CD4-positive, alpha-beta T cell treated with Interleukin-21 for 1 hour (primary cell): ENCODE results near the gene LAMA3.

Experiments used
- DNase-seq: peaks from one replicate; pipeline ENCODE4 v3.0.0-alpha.2; 2020

LAMA3 gene

DNA sequence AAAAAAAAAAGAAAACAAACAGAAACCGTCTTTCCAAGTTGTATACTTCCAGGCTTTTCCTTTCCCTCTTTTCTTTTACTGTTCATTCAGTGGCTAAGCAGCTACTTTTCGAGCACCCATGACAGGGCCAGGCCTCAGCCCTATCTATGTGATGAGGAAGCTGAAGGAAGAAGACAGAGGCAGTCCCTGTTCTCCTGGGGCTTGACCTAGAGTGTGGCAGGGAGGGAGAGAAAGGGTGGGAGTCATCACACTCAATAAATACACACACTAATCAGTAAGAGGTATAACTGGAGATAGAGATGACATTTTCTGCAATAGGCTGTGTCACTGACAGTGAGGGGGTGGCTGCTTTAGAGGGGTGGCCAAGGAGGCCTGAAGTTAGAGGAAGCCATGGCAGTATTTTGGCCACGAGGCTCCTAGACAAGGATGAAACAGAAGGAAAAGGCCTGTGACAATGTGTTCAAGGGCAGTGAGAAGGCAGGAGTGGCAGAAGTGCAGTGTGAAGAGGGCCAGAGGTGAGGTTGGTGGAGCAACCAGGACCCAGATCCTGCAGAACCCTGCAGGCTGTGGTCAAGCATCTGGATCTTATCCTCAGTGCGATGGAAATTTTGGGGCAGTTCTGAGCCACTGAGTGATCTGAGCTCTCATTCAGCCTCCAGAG, 193.5 kb downstream of the LAMA3 start:
- DNase-seq, result no peak

DNA sequence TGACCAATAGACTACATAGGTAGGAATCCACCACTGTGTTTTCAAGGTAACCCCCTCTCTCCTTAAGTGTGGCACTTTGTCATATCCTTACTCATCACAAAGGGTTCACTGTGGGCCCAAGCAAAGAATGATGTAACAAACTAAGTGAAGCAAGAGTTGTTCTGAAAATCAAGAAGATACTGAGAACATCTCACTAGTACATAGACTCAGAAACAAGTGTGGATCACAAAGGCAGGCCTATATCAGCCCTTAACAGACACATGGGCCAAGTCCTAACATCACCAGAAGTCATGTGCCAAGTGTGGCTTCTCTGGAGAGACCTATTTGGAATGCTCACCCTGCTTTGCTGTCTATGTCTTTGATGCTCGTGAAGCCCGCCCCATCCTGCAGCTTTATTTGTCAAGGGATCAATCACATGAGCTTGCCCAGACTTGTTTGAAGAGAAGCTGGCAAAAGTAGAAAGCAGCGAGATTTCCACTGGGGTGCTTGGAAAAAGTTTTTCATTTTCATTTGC, 194.1 kb downstream of the LAMA3 start:
- DNase-seq, result no peak

DNA sequence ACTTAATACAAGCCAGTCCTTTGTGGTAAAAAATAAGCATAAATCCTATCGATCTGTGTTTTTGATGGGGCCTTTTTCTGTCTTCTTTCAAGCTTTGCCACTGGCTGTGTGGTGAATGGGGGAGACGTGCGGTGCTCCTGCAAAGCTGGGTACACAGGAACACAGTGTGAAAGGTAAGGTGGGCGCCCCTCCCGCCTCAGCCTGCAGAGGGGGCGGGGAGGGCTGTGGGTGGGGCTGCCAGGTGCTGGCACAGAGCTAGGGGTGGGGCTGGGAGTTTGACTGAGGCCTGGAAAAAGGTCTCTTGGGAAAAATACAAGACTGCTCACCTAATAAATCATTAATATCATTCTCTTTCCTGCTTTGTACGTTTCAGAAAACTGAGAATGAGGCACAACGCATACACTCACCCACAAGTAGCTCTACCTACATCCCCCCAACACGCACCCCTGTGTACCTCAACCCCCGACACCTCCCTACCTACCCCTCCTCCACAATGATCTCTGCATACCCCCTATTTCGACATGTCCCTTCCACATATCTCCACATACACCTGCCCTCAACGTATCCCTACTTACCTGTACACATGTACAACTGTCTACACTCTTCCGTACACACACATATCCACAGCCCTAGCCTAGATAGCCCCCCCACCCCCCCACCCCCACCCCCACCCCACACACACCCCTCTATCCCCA, 195.6 kb downstream of the LAMA3 start:
- no peak for DNase-seq

DNA sequence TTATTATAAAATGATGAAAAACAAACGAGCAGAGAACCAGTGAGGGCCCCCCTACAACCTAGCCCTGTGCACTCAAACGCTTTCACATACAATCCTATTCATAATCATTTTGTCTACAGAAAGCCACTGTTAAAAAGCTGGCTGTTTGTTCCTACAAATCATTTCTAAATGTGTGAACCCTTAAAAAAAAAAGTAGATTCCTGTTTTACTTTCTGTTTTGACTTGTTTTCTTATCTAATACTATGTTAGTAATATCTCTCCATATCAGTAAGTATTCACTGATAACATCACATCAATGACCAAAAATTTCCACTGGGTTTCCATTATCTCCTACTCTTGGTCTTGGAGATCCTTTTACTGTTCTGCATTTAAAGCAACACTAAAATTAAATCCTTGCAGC, 196.5 kb downstream of the LAMA3 start:
- peak; percentile 52 for DNase-seq

DNA sequence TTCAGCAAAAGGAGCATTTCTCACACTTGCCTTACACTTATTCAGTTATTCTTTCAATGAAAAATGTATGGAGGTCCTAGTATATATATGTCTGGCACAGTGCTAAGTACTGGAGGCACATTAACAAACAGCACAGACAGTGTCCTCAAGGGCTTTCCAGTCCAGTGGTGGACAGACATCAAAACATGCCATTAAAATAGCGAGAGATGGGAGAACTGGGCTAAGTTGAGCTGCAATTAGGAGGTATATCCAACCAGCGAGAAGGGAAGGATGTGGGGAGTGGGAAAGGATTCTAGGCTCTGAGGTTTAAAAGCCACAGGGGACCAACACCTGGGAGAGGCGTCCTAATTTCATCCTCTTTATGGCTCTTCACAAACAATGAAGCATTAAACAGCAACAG, 197.8 kb downstream of the LAMA3 start:
- DNase-seq, result no peak

DNA sequence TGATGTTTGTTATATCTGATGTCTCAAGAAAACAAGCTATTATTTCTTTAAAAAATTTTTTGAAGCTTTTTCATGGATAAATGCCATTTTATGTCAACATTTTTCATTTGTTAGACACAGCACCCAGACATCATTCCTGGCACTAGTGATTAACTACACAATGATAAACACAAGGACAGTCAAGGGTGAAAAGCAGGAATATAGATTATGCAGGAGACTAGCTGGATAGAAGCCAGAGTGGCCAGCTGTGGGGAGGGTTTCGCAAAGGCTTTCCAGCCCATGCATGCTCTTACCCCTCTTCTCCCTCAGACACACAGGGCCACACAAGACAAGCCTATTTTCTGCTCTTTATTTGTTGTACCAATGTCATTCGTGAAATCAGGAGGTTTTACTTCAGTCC, 198.2 kb downstream of the LAMA3 start:
- DNase-seq, result no peak

DNA sequence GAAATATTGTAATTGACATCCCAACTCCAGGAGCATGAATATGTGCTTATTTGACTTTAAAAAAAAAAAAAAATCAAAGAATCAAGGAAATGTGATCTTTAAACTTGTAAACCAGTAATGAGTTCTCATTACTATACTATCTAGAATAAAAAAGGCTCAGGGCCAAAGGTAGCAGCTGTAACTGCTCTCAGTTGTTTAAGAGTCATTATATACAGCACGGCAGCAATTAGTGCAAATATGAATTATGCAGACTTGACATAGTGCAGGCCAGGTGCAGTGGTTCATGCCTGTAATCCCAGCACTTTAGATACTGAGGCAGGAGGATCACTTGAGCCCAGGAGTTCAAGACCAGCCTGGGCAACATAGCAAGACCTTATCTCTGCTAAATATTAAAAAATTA, 199.6 kb downstream of the LAMA3 start:
- DNase-seq, result no peak

DNA sequence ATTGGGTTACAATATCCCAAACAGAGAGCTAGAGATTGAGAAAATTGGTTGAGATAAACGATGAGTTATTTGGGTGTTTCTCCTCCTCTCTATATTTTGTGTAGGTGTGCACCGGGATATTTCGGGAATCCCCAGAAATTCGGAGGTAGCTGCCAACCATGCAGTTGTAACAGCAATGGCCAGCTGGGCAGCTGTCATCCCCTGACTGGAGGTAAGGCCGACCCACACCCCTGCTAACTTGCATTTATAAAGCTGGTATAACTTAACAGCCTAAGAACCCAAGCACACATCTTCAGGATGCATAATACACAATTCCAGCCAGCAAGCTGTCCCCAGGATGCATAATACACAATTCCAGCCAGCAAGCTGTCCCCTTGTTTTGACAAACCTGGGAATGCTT, 200.7 kb downstream of the LAMA3 start:
- DNase-seq, result no peak

DNA sequence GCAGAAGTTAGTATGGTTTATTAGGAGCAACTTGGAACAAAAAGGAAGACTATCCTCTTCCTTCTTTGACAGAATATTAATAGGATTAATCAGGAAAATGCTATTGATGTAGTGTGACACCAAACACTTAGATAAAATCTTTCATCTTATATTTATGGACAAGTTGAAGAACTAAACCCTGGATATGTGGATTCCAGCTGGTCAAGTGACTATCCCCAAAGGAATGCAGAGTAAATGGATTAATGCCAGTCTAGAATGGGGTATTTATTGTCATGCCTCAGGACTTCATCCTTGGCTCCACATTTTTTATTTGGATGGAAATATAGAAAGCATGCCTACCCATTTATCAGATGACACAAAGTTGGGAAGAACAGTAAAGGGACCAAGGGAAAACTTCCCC, 201.3 kb downstream of the LAMA3 start:
- DNase-seq, result no peak

DNA sequence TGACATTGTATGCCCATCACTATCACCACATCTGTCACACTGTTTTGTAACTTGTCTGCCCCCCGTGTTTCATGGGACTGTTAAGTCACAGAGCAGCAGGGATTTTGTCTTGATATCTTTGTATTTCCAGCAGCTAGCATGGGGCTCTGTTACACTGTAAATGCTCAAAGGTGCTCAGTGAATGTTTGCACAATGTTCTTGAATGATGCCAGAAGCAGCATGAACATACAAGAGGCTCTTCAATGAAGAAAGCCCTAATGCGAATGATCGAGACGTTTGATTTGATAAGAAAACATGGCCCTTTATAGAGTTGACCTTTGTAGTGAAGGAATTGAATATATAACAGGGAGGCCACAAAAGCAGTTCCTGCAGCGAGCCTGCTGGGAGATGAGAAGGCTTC, 204.4 kb downstream of the LAMA3 start:
- no peak for DNase-seq

DNA sequence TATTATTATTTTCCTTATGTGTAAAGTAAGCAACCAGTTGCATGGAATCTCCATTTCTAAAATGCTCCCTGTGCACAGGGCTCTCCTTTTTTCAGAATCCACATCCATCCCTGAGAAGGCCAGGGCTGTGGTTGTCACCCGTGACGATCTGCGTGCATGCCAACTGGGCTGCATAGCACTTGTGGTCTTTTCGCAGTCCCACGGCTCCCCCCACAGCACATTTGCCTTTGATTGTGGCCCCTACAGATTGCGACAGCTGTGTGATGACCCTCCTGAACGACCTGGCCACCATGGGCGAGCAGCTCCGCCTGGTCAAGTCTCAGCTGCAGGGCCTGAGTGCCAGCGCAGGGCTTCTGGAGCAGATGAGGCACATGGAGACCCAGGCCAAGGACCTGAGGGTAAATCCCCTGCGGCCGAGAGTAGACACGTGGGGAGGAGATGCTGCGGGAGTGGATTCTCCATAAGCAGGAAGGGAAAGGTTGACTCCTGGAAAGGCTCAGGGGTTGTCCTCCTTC, 205.5 kb downstream of the LAMA3 start:
- DNase-seq, result no peak

DNA sequence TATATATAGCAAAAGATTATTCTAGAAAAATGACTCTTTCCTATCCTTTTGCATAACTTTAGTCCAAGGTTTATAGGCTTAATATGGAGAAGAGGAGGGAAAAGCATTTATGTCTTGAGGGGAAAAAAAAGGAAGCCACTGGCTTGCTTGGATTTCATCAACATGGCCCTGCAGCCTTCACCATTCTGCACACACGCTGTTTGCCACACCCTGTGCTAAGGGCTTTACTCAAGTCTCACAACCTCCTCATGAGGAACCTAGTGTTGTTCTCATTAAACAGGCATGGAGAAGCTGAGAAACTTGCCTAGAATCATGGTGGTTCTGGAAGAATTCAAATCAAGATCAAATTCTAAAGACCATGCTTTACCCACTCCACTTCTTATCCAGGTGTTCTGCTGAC, 208.0 kb downstream of the LAMA3 start:
- DNase-seq, result no peak

DNA sequence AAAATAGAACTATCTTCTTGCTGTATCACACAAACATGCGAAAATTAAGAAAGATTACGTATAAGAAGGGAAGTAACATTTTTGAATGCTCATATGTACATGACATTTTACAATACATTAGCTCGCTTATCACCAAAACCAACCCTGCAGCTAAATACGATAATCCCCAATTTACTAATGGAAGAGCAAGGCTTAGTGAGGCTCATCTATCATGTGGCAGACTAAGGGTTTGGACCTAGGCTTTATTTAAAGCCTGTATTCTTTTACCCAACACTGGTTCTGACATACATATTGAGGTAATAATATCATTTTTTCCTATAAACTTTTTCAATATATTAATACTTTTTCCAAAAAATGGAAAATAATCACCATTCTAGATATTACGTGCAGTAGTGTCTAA, 208.5 kb downstream of the LAMA3 start:
- DNase-seq, result no peak

DNA sequence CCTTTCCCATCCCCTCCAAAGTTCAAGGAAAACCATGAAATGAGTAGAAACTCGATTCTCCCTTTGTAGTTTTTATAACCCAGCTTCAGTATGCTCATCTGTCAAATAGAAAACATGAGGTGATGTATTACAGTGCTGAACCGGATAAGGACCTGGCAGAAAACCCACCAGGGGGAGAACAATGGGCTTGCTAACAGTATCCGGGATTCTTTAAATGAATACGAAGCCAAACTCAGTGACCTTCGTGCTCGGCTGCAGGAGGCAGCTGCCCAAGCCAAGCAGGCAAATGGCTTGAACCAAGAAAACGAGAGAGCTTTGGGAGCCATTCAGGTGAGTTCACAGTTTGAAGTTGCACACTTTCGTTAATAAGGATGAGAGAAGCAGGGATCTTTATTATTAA, 211.7 kb downstream of the LAMA3 start:
- DNase-seq, result no peak

DNA sequence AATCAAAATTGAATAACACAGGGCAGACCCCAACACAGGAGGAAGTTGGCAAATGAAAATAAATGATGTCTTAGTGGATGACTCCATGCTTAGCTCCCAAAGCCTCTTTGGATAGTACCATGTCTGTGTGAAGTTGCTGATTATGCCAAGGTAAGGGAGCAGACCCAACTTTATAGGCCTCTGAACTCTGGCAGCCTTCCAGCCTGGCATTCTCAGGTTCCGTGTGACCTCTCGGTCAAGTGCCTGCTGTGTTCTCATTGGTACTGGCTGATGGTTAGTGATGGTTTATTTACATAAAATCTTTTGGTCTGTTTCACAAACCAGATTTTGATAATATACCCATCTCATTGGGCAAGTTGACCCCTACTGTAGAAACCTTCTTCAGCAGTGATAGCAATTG, 213.1 kb downstream of the LAMA3 start:
- no peak for DNase-seq

DNA sequence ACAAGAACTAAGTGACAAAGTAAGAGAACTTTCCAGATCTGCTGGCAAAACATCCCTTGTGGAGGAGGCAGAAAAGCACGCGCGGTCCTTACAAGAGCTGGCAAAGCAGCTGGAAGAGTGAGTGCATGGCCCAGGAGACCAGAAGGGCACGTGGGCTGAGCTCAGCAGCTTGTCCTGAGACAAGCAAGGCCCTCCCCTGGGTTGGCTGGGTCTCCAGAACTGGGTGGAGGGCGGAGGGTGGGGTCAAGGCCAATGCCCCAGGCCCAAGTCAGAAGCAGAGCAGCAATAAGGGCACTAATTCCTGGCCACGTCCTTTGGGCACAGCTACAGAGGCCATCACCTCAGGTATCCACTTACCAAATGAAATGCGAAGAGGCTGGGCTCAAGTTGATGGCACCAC, 214.7 kb downstream of the LAMA3 start:
- DNase-seq, result no peak

DNA sequence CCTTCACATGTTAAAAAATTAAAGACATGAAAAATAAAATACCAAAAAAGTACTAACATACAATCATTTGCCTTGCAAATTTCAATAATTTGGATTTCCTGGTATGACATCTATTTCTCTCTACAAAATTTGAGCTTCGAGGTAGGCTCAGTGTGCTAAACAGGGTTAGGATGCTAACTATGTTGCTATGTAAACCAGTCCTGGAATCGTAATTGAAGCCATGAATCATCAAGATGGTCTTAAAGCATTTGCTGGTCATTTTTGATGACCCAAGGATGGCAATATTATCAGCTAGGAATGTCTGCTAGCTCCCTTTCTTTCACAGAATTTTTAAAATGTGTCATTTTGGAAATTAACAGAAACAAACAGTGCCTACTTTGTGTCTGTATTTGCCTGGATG, 217.4 kb downstream of the LAMA3 start:
- DNase-seq, result no peak

DNA sequence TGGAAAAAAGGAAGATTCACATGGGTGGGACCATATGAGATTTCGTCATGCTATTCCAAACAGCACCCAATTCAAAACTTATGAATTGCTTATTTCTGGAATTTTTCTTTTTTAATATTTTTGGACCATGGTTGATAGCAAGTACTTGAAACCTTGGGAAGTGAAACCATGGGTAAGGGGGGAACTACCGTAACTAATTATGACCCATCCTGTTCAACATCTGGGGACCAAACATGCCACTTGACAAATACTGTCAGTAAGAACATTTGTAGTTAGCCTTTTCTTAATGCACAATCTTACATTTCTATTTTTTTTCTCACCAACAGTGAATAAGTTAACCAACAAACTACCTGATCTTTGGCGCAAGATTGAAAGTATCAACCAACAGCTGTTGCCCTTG, 219.6 kb downstream of the LAMA3 start:
- no peak for DNase-seq

DNA sequence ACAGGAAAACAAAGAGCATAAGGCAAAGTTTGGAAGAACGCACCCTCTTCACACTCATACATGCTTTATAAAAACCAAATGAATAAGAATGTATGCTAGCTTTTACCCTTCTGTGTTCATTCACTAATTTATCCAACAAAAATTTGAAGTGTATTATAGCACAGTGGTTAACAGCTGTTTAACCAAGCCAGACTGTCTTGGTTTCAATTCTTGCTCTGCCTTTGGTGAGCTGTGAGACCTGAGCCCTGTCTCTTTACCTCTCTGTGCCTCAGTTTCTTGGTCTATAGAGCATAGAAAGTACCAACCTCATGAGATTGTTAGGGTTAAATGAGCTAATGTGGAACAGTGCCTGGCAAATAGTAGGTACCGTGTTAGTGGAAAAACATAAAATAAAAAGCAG, 220.8 kb downstream of the LAMA3 start:
- no peak for DNase-seq

DNA sequence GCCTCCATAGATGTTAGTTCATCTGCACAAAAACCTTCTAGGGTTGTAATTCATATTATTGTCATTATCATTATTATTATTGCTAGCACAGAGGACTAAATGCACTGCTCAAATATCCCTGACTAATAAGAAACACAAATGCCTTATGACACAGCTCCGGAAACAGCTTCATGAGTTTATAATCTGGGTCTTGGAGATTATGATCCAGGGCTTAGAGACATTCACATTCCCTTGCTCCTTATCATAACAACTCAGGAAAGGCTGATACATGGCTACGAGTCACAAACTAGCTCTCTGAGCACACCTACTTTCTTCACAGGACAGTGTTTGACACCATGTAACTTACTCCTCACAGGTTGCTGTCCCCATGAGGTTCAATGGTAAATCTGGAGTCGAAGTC, 223.1 kb downstream of the LAMA3 start:
- DNase-seq, result no peak

DNA sequence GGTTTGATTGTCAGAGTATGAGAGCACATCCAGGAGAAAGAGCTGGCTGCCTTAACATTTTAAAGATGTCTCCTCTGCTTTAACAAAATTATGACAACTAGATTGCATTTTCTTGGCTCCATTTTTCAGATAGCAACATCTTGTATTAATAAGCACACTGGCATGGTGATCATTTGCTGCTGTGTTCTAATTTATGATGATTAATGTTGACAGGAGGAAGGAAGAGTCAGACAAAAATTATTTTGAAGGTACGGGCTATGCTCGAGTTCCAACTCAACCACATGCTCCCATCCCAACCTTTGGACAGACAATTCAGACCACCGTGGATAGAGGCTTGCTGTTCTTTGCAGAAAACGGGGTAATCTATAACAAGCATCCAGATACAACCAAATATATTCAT, 227.1 kb downstream of the LAMA3 start:
- no peak for DNase-seq

DNA sequence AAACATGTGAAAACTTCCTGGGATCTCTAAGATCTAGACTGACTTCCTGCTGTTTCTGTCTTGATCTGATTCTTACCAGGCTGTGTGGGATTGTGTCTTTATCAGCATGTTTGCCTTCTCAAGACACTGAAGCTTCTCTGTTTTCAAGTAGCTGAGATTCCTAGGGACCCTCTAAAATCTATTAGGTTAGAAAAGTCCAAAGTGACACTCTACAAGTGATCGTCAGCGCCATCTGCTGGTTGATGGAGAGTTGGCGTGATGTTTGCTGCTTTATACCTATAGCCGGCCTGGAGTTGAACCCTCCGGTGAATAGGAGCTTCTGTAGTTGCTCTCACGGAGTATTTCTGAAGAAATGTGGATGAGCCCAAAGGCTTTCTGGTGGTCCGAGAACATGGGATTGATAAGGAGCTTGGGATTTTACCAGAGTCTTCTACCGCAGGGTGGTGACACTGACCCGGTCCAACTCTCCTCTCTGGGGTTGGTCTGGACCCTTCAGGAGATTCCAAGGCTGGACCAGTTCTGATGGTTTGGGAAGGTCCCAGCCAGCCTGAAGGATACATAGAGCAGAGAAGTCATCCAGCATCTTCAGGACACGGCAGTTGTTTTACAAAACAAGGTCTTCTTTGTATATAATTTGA, 229.3 kb downstream of the LAMA3 start:
- peak; percentile 81 for DNase-seq

DNA sequence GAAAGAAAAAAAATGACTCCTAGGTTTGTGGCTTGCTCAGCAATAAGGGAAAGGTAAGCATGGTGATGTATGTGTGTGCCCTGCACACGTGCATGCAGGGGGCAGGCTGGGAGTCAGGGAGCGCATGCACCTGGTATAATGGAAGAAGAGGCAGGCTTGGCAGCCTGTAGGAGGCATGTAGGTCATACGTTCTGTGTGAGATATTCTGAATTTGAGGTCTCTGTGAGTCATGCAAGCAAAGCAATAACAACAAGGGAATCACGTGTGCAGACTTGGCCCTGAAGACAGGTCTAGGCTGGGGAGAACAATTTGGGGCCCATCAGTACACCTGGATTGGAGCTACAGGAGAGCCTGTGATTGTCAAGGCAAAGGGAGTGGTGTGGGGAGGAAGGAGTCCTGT, 230.8 kb downstream of the LAMA3 start:
- no peak for DNase-seq

DNA sequence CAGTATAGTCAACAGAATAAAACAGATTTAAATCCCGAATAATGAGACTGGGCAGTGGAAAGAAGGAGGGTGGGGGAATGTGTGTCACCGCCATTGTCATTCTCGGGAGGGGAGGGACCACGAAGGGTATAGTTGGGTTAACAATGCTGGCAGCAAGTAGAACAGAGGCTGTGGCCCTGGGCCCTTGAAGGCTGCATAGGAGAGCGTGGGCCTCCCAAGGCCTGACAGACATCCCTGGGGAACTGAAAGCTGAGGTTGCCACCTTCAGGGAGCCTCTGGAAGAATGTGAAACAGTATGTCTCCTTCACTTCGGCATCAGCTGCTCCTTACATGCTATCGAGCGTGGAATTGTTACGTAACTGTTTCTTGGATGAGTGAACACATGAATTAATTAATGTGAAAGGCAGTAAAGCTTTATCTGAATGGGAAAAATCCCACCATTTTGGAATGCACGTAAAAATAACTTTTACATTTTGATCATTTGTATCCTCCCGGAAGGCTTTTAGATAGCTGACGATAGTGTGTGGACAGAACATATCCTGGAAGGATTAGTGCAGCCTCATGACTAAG, 232.5 kb downstream of the LAMA3 start:
- DNase-seq, result no peak
